Type B pancreatic cell (in vitro differentiated cells): ENCODE results near the gene MRPS31. TPM values are rescaled to one million over a fixed set of nuclear protein-coding genes. Genes with fewer than 3 reads are reported as not detected.

ENCODE experiments used
- DNase-seq: peaks from one replicate; pipeline ENCODE4 v3.0.0; 2021; ENCODE audit warnings: mixed read lengths; ENCODE audit not compliant: unreplicated experiment; ENCODE audit errors: extremely low spot score
- H3K27ac Mint-ChIP-seq: 2 replicates; pipeline ENCODE4 v1.8.0; 2021; ENCODE audit warnings: mild to moderate bottlenecking, mixed read lengths
- H3K27me3 Mint-ChIP-seq: 2 replicates; pipeline ENCODE4 v1.8.0; 2021; ENCODE audit warnings: mixed read lengths
- H3K36me3 Mint-ChIP-seq: 2 replicates; pipeline ENCODE4 v1.8.0; 2021; ENCODE audit warnings: mixed read lengths
- H3K4me1 Mint-ChIP-seq: one replicate; pipeline ENCODE4 v1.8.0; 2021; ENCODE audit warnings: mixed read lengths; ENCODE audit not compliant: unreplicated experiment
- H3K4me3 Mint-ChIP-seq: 2 replicates; pipeline ENCODE4 v1.8.0; 2021; ENCODE audit warnings: mild to moderate bottlenecking, mixed read lengths
- H3K9me3 Mint-ChIP-seq: 2 replicates; pipeline ENCODE4 v1.8.0; 2021; ENCODE audit warnings: mixed read lengths
- CTCF ChIP-seq: fragments of 200-600 bp; sonication (generic); conservative IDR thresholded peaks from 2 replicates; pipeline ENCODE4 v1.5.0; 2021; ENCODE audit warnings: antibody characterized with exemption, mild to moderate bottlenecking
- total RNA-seq: library from RNA; stranded (reverse); gene quantifications from 2 replicates; pipeline ENCODE4 v1.2.1, GENCODE V29; 2021; ENCODE audit warnings: low replicate concordance

MRPS31 gene
- total RNA-seq, 1 donor from 2014 or later = 33.6 TPM

GRCh38 chr13:40697711-40698110, 73.3 kb downstream of the MRPS31 start:
- TF ChIP-seq CTCF = no peak
- no peak for DNase-seq
- no peaks in the 10 kb centered on the region for H3K4me1 Mint-ChIP-seq
- no peaks in the 10 kb centered on the region for H3K36me3 Mint-ChIP-seq
- no peak overlapping the region for H3K27ac Mint-ChIP-seq
- H3K27me3 Mint-ChIP-seq = no peaks in the 10 kb centered on the region
- H3K9me3 Mint-ChIP-seq = no peaks in the 10 kb centered on the region
- H3K4me3 Mint-ChIP-seq = no peak overlapping the region

DNA sequence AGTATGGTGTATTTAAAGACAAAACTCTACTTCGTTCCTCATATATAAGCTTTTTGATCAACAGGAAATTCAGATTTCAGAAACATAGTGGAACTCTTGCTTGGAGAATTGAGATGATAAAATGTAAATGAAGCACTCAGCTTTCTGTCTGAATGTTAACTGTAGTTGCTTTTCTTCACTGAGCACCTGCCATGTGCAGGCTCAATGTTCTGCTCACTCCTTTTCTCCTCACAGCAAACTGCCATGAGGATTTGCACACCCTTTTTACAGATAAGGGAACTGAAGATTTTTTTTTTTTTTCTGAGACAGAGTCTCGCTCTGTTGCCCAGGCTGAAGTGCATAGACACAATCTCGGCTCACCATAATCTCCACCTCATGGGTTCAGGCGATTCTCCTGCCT, 76.6 kb downstream of the MRPS31 start:
- TF ChIP-seq CTCF = no peak
- Mint-ChIP-seq H3K9me3 (no peaks in the 10 kb centered on the region), H3K27ac (no peak overlapping the region), H3K27me3 (no peaks in the 10 kb centered on the region), H3K36me3 (no peaks in the 10 kb centered on the region), H3K4me3 (no peak overlapping the region), H3K4me1 (no peaks in the 10 kb centered on the region)
- no peak for DNase-seq

DNA sequence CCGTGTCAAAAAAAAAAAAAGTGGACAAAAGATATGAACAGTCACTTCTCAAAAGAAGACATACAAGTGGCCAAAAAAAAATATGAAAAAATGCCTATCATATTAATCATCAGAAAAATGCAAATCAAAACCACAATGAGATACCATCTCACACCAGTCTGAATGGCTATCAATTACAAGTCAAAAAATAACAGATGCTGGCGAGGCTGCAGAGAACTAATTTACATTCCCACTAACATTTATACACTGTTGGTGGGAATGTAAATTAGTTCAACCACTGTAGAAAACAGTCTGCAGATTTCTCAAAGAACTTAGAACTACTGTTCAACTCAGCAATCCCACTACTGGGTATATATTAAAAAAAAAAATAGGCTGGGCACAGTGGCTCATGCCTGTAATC, 78.0 kb downstream of the MRPS31 start:
- no peaks in the 10 kb centered on the region for H3K9me3 Mint-ChIP-seq
- H3K4me1 Mint-ChIP-seq = no peaks in the 10 kb centered on the region
- no peak overlapping the region for H3K4me3 Mint-ChIP-seq
- no peak overlapping the region for H3K27ac Mint-ChIP-seq
- DNase-seq = no peak
- no peaks in the 10 kb centered on the region for H3K27me3 Mint-ChIP-seq
- H3K36me3 Mint-ChIP-seq = no peaks in the 10 kb centered on the region
- TF ChIP-seq CTCF = no peak

- Mint-ChIP-seq H3K4me3 (no peak overlapping the region), H3K9me3 (no peaks in the 10 kb centered on the region)
Measured at GRCh38 chr13:40688781-40689180, 82.2 kb downstream of the MRPS31 start.

GRCh38 chr13:40682449-40683240, 88.3 kb downstream of the MRPS31 start:
- no peak for DNase-seq

More at GRCh38 chr13:40688781-40689180, 82.2 kb downstream of the MRPS31 start:
- no peak for TF ChIP-seq CTCF
- Mint-ChIP-seq H3K4me1 (no peaks in the 10 kb centered on the region), H3K36me3 (no peaks in the 10 kb centered on the region), H3K27ac (no peak overlapping the region), H3K27me3 (no peaks in the 10 kb centered on the region)
- no peak for DNase-seq

More at GRCh38 chr13:40682449-40683240, 88.3 kb downstream of the MRPS31 start:
- H3K9me3 Mint-ChIP-seq = peaks cover 4% of the 10 kb centered on the region
- H3K4me3 Mint-ChIP-seq = peak overlapping the region; percentile 8
- H3K4me1 Mint-ChIP-seq = peaks cover 12% of the 10 kb centered on the region
- H3K27ac Mint-ChIP-seq = no peak overlapping the region
- peak; percentile 91 for TF ChIP-seq CTCF
- H3K27me3 Mint-ChIP-seq = no peaks in the 10 kb centered on the region
- no peaks in the 10 kb centered on the region for H3K36me3 Mint-ChIP-seq
